GM21619 (cell line): ENCODE data around the gene PRR36.
"Not testable (repeated sequence)": the region's sequence is repeated elsewhere in the genome, so short reads cannot be mapped to it uniquely, and the experiment has no call there.

Source experiments
- ATAC-seq: cut with Tn5 transposase; IDR thresholded peaks from one replicate; pipeline ENCODE4 v1.9.1; 2021; ENCODE audit not compliant: unreplicated experiment

PRR36 gene

GRCh38 chr19:7900401-7900870 is 26.2 kb upstream of the PRR36 start:
- no peak for ATAC-seq

GRCh38 chr19:7899751-7900378 is 25.7 kb upstream of the PRR36 start:
- ATAC-seq = no peak

GRCh38 chr19:7898967-7899366 is 24.8 kb upstream of the PRR36 start:
- ATAC-seq = no peak

GRCh38 chr19:7897292-7897691 is 23.1 kb upstream of the PRR36 start:
- ATAC-seq = no peak

GRCh38 chr19:7895565-7895964 is 21.4 kb upstream of the PRR36 start:
- no peak for ATAC-seq

GRCh38 chr19:7894612-7895309 is 20.6 kb upstream of the PRR36 start:
- ATAC-seq = no peak

GRCh38 chr19:7893362-7894101 is 19.3 kb upstream of the PRR36 start:
- not testable (repeated sequence) for ATAC-seq

- ATAC-seq = no peak
Observed at GRCh38 chr19:7888826-7889217, 14.6 kb upstream of the PRR36 start.

GRCh38 chr19:7888145-7888825 is 14.1 kb upstream of the PRR36 start, which contains the start of gene LRRC8E:
TSS of gene LRRC8E (plus strand) at chr19:7888510. CDS start at chr19:7895604, 7,094 bp downstream.
- no peak for ATAC-seq

GRCh38 chr19:7887408-7888144 is 13.4 kb upstream of the PRR36 start:
- no peak for ATAC-seq

- ATAC-seq = no peak
Observed at GRCh38 chr19:7885818-7886217, 11.6 kb upstream of the PRR36 start.

GRCh38 chr19:7883796-7884570 is 9.8 kb upstream of the PRR36 start:
- ATAC-seq = no peak

- no peak for ATAC-seq
Observed at GRCh38 chr19:7883105-7883504, 8.9 kb upstream of the PRR36 start.

GRCh38 chr19:7881910-7882309 is 7.7 kb upstream of the PRR36 start:
- ATAC-seq = no peak

- ATAC-seq = no peak
Observed at GRCh38 chr19:7879836-7880235, 5.6 kb upstream of the PRR36 start.

GRCh38 chr19:7879111-7879807 is 5.1 kb upstream of the PRR36 start:
- ATAC-seq = no peak

- no peak for ATAC-seq
Observed at GRCh38 chr19:7877249-7877836, 3.2 kb upstream of the PRR36 start.

GRCh38 chr19:7874897-7875273 is 695 bp upstream of the PRR36 start:
- no peak for ATAC-seq
